PC-9 (cell line): ENCODE results near the gene SUV39H1. TPM values are rescaled to one million over a fixed set of nuclear protein-coding genes. Genes with fewer than 3 reads are reported as not detected.

ENCODE experiments used
- BruUV-seq: library from RNA; stranded (reverse); fragments of 400-500 nt; replicated peaks from 2 replicates; lab custom pipeline; 2021; lab: Mats Ljungman, UMichigan
- CTCF ChIA-PET: fragments of 300-600 bp; sonication (Branson Sonifier 250); formaldehyde crosslinking; loops from one replicate; lab custom pipeline; 2022; ENCODE audit warnings: antibody characterized with exemption; lab: Charles Lee
- POLR2A ChIA-PET: fragments of 300-600 bp; sonication (Branson Sonifier 250); formaldehyde crosslinking; loops from one replicate; lab custom pipeline; 2022; ENCODE audit warnings: antibody characterized with exemption; ENCODE audit not compliant: unreplicated experiment; lab: Charles Lee
- DNase-seq, 2 experiments: peaks; one replicate each; pipeline versions ENCODE4 v3.0.0 to v3.0.0-alpha.2; 2015 to 2022; ENCODE audit warnings: mixed read lengths in 1 of 2
- H2AFZ ChIP-seq: fragments of 200-600 bp; sonication (generic); 2 replicates; pipeline ENCODE4 v1.8.1; 2017; ENCODE audit warnings: antibody characterized with exemption
- H3F3A ChIP-seq: fragments of 200-600 bp; sonication (generic); 2 replicates; pipeline ENCODE4 v1.8.1; 2017; ENCODE audit warnings: antibody characterized with exemption, mild to moderate bottlenecking, low read depth; ENCODE audit not compliant: insufficient read depth
- H3K27ac ChIP-seq: fragments of 200-600 bp; sonication (generic); 2 replicates; pipeline ENCODE4 v1.6.1; 2016; ENCODE audit warnings: mixed run types
- H3K27me3 ChIP-seq: fragments of 200-600 bp; sonication (generic); 2 replicates; pipeline ENCODE4 v1.6.1; 2016; ENCODE audit warnings: low read depth, mixed run types; ENCODE audit not compliant: insufficient read depth
- H3K36me3 ChIP-seq: fragments of 200-600 bp; sonication (generic); 2 replicates; pipeline ENCODE4 v1.6.1; 2016; ENCODE audit warnings: low read depth, mixed run types
- H3K4me1 ChIP-seq: fragments of 200-600 bp; sonication (generic); replicated peaks from 2 replicates; pipeline ENCODE4 v1.6.1; 2016; ENCODE audit warnings: mixed run types; ENCODE audit not compliant: insufficient read depth
- H3K4me2 ChIP-seq: fragments of 200-600 bp; sonication (generic); 2 replicates; pipeline ENCODE4 v1.6.1; 2017; ENCODE audit warnings: mixed run types
- H3K4me3 ChIP-seq: fragments of 200-600 bp; sonication (generic); 2 replicates; pipeline ENCODE4 v1.6.1; 2016; ENCODE audit warnings: mixed run types
- H3K79me2 ChIP-seq: fragments of 200-600 bp; sonication (generic); 2 replicates; pipeline ENCODE4 v1.6.1; 2017; ENCODE audit warnings: low read depth, mixed run types
- H3K9me2 ChIP-seq: fragments of 200-600 bp; sonication (generic); 2 replicates; pipeline ENCODE4 v1.8.1; 2017; ENCODE audit warnings: mild to moderate bottlenecking; ENCODE audit not compliant: insufficient read depth
- H3K9me3 ChIP-seq: fragments of 200-600 bp; sonication (generic); 2 replicates; pipeline ENCODE4 v1.8.1; 2016; ENCODE audit warnings: low read depth; ENCODE audit not compliant: insufficient read depth
- H4K20me1 ChIP-seq: fragments of 200-600 bp; sonication (generic); 2 replicates; pipeline ENCODE4 v1.8.1; 2017; ENCODE audit not compliant: insufficient read depth
- EZH2 ChIP-seq: fragments of 200-600 bp; sonication (generic); IDR thresholded peaks from 2 replicates; pipeline ENCODE4 v1.8.0; 2017; ENCODE audit warnings: antibody characterized with exemption, low read depth
- intact Hi-C: fragments of 100-400 bp; cut with micrococcal nuclease; formaldehyde crosslinking; loops from one replicate; pipeline ENCODE4 v1.10.0; 2022; ENCODE audit not compliant: unreplicated experiment
- total RNA-seq: library from RNA; stranded (reverse); gene quantifications from 2 replicates; pipeline ENCODE4 v1.2.3, GENCODE V29; 2021
- TF ChIP-seq, protein P1 (sequence below): fragments of 200-600 bp; sonication (generic); conservative IDR thresholded peaks from 2 replicates; pipeline ENCODE4 v1.6.1; 2017; ENCODE audit warnings: mixed run types, antibody characterized with exemption, mild to moderate bottlenecking, moderate library complexity

SUV39H1 gene
- total RNA-seq, 1 experiment from 2014 or later = 11.7 TPM

DNA sequence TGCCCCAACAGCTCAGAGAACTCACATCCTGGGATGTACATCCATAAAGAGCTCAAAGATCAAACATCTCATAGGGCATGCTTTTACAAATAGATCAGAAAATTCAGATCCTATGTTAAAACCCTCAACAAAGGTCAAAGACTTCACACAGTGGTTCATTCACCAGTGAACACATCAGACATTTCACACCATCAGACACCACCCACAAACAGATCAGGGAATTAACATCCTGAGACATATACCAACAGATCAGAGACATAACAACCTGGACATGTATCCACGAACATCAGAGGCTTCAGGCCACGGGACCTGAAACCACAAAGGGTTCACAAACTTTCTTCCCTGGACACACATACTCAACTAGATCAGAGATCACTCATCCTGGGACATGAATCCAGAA, 23.4 kb downstream of the SUV39H1 start:
- H2AFZ ChIP-seq = no peak overlapping the region
- no peak overlapping the region for H3K4me2 ChIP-seq
- H3K36me3 ChIP-seq = no peaks in the 10 kb centered on the region
- no TSS peak for BruUV-seq
- no peaks in the 10 kb centered on the region for H3F3A ChIP-seq
- intact Hi-C loops = no loop called here
- H3K9me3 ChIP-seq = no peaks in the 10 kb centered on the region
- H4K20me1 ChIP-seq = no peaks in the 10 kb centered on the region
- H3K4me3 ChIP-seq = no peak overlapping the region
- no peaks in the 10 kb centered on the region for H3K4me1 ChIP-seq
- no peaks in the 10 kb centered on the region for H3K79me2 ChIP-seq
- POLR2A ChIA-PET = no interaction called here
- H3K27me3 ChIP-seq = no peaks in the 10 kb centered on the region
- CTCF ChIA-PET = no interaction called here
- H3K9me2 ChIP-seq = no peaks in the 10 kb centered on the region
- TF ChIP-seq EZH2 = no peak
- TF ChIP-seq, protein P1, sequence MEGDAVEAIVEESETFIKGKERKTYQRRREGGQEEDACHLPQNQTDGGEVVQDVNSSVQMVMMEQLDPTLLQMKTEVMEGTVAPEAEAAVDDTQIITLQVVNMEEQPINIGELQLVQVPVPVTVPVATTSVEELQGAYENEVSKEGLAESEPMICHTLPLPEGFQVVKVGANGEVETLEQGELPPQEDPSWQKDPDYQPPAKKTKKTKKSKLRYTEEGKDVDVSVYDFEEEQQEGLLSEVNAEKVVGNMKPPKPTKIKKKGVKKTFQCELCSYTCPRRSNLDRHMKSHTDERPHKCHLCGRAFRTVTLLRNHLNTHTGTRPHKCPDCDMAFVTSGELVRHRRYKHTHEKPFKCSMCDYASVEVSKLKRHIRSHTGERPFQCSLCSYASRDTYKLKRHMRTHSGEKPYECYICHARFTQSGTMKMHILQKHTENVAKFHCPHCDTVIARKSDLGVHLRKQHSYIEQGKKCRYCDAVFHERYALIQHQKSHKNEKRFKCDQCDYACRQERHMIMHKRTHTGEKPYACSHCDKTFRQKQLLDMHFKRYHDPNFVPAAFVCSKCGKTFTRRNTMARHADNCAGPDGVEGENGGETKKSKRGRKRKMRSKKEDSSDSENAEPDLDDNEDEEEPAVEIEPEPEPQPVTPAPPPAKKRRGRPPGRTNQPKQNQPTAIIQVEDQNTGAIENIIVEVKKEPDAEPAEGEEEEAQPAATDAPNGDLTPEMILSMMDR = no peak
- no peak for DNase-seq
- no peak overlapping the region for H3K27ac ChIP-seq

- intact Hi-C loops = no loop called here
- H3F3A ChIP-seq = no peaks in the 10 kb centered on the region
- H3K9me2 ChIP-seq = no peaks in the 10 kb centered on the region
- H3K9me3 ChIP-seq = no peaks in the 10 kb centered on the region
- CTCF ChIA-PET = no interaction called here
- H3K27ac ChIP-seq = no peak overlapping the region
- no peaks in the 10 kb centered on the region for H3K4me1 ChIP-seq
- DNase-seq = no peak
- POLR2A ChIA-PET = no interaction called here
- H3K27me3 ChIP-seq = no peaks in the 10 kb centered on the region
- H3K79me2 ChIP-seq = no peaks in the 10 kb centered on the region
- no peak overlapping the region for H3K4me2 ChIP-seq
- no peaks in the 10 kb centered on the region for H4K20me1 ChIP-seq
- no peak for TF ChIP-seq EZH2
- TF ChIP-seq, protein P1 = no peak
- no peaks in the 10 kb centered on the region for H3K36me3 ChIP-seq
- no peak overlapping the region for H2AFZ ChIP-seq
- BruUV-seq = no TSS peak
- H3K4me3 ChIP-seq = no peak overlapping the region
These were observed 24.2 kb downstream of the SUV39H1 start for GRCh38 chrX:48720577-48721250.

GRCh38 chrX:48721916-48722315, 25.4 kb downstream of the SUV39H1 start:
- no peak overlapping the region for H3K4me2 ChIP-seq
- H3K9me2 ChIP-seq = no peaks in the 10 kb centered on the region
- POLR2A ChIA-PET = no interaction called here
- no peaks in the 10 kb centered on the region for H3K9me3 ChIP-seq
- H4K20me1 ChIP-seq = no peaks in the 10 kb centered on the region
- no TSS peak for BruUV-seq
- H3K79me2 ChIP-seq = no peaks in the 10 kb centered on the region
- CTCF ChIA-PET = no interaction called here
- no peak overlapping the region for H3K27ac ChIP-seq
- H3K4me1 ChIP-seq = no peaks in the 10 kb centered on the region
- no peak for DNase-seq
- H3K4me3 ChIP-seq = no peak overlapping the region
- no peaks in the 10 kb centered on the region for H3F3A ChIP-seq
- intact Hi-C loops = no loop called here
- H3K27me3 ChIP-seq = no peaks in the 10 kb centered on the region
- TF ChIP-seq, protein P1 = no peak
- TF ChIP-seq EZH2 = no peak
- H3K36me3 ChIP-seq = no peaks in the 10 kb centered on the region
- no peak overlapping the region for H2AFZ ChIP-seq
